ENCODE results near the gene LRRC2. TPM values are rescaled to one million over a fixed set of nuclear protein-coding genes. Genes with fewer than 3 reads are reported as not detected.

Gene LRRC2
- total RNA-seq, 3 donors from 2014 or later = 1.5 to 13.8 (median 2.0) TPM

DNA sequence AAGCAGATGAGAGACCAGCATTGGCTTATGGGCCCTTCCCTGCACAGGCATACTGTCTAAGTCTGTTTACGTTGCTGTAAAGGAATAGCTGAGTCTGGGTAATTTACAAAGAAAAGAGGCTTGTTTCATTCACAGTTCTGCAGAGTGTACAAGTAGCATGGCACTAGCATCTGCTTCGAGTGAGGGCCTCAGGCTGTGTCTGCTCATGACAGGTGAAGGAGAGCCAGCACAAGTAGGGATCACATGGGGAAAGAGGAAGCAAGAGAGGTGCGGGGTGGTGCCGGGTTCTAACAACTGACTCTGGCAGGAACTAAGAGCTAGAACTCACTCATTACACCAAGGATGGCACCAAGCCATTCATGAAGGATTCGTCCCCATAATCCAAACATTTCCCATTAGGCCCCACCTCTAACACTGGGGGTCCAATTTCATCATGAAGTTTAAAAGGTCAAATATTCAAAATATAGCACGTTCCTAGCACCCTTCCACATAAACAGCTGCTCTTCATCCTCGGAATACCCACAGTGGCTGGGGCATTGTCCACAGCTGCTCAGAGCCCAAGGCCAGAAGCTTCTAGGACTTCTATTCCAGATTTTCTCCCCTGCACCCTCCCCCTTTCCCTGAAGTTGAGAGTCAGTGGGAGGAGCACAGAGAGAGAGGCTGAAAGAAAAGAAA is 62.8 kb downstream of the LRRC2 start:
- Histone ChIP-seq H3K36me3 (no peaks in the 10 kb centered on the region), H3K4me1 (no peaks in the 10 kb centered on the region), H3K27ac (no peak overlapping the region), H3K27me3 (no peaks in the 10 kb centered on the region), H3K9me3 (no peaks in the 10 kb centered on the region), H3K4me3 (no peak overlapping the region)
- intact Hi-C loops (cut with DNase I; ENCODE audit: low total_unique reads) = loop anchor here (10.0 kb wide), 1 partner anchor 131 kb away; no protein-coding TSS in a partner anchor
- no peak for DNase-seq (ENCODE audit: low spot score in 2 of 2)
- no peak for TF ChIP-seq POLR2A (IDR thresholded peaks at IDR 0.05)
- TF ChIP-seq POLR2AphosphoS5 (IDR thresholded peaks at IDR 0.05) = no peak
- TF ChIP-seq CTCF (IDR thresholded peaks at IDR 0.05) = no peak

- no peak for DNase-seq (ENCODE audit: low spot score in 2 of 2)
- no peak overlapping the region for H3K27ac ChIP-seq
- no peaks in the 10 kb centered on the region for H3K9me3 ChIP-seq
- intact Hi-C loops (cut with DNase I; ENCODE audit: low total_unique reads) = loop anchor here (10.0 kb wide), 1 partner anchor 133 kb away; no protein-coding TSS in a partner anchor
- no peak overlapping the region for H3K4me3 ChIP-seq
- no peaks in the 10 kb centered on the region for H3K27me3 ChIP-seq
- no peak for TF ChIP-seq POLR2AphosphoS5 (IDR thresholded peaks at IDR 0.05)
- no peak for TF ChIP-seq POLR2A (IDR thresholded peaks at IDR 0.05)
- no peak for TF ChIP-seq CTCF (IDR thresholded peaks at IDR 0.05)
- H3K36me3 ChIP-seq = no peaks in the 10 kb centered on the region
- H3K4me1 ChIP-seq = no peaks in the 10 kb centered on the region
These were observed 64.4 kb downstream of the LRRC2 start for GRCh38 chr3:46501702-46502101.

DNA sequence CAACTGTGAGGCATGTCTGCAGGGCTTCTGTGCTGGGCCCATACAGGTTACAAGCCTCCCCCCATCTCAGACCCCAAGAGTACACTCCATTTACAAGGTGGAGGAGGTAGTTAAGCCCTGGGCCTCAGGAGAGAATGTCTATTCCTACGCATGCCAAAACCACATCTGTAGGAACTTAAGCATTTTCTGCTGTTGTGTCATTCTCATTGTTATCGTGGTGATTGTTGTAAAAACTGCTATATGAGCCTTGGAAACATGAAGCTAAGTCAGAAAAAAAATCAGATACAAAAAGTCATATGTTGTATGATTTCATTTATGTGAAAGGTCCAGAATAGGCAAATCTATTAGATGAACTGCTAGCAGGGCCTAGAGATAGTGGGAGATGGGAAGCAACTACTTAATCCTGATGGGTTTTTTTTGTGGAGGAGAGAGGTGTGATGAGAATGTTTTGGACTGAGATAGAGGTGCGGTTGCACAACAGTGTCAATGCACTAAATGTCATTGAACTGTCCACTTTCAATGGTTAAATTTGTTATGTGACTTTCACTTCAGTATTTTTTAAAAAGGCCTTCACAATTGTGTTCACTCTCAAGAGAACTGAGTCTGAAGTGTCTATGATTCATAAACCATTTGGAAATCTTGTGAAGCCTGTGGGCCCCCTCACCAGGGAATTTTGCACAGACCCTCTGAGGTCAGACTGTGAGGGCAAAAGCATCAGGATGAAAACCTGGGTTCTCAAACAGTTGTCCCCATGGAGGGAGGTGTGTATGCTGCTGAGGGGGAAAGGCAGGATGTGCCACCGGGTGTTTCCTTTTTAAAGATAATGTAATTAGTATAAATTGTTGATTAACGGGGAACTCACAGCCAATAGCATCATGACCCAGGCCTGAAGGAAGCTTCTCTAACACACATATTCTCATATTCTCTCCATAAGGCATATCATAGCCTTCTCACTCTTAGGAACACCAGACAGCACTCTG is 65.2 kb downstream of the LRRC2 start:
- Histone ChIP-seq H3K9me3 (no peaks in the 10 kb centered on the region), H3K27me3 (no peaks in the 10 kb centered on the region), H3K36me3 (no peaks in the 10 kb centered on the region), H3K4me1 (no peaks in the 10 kb centered on the region), H3K27ac (no peak overlapping the region), H3K4me3 (no peak overlapping the region)
- TF ChIP-seq CTCF (IDR thresholded peaks at IDR 0.05) (no peak), POLR2AphosphoS5 (IDR thresholded peaks at IDR 0.05) (no peak), POLR2A (IDR thresholded peaks at IDR 0.05) (no peak)
- DNase-seq (ENCODE audit: low spot score in 2 of 2) = no peak
- intact Hi-C loops (cut with DNase I; ENCODE audit: low total_unique reads) = loop anchor here (10.0 kb wide), 1 partner anchor 134 kb away; no protein-coding TSS in a partner anchor

- no peak for DNase-seq (ENCODE audit: low spot score in 2 of 2)
- Histone ChIP-seq H3K9me3 (no peaks in the 10 kb centered on the region), H3K4me3 (no peak overlapping the region), H3K36me3 (no peaks in the 10 kb centered on the region), H3K27me3 (no peaks in the 10 kb centered on the region), H3K4me1 (no peaks in the 10 kb centered on the region), H3K27ac (no peak overlapping the region)
- no peak for TF ChIP-seq CTCF (IDR thresholded peaks at IDR 0.05)
- TF ChIP-seq POLR2AphosphoS5 (IDR thresholded peaks at IDR 0.05) = no peak
- no peak for TF ChIP-seq POLR2A (IDR thresholded peaks at IDR 0.05)
- intact Hi-C loops (cut with DNase I; ENCODE audit: low total_unique reads) = no loop called here
These were observed 67.1 kb downstream of the LRRC2 start for GRCh38 chr3:46498916-46499519.

Measured in breast epithelium (tissue), 4 donors.